Prostate gland (tissue), 2 donors: ENCODE data around the gene IRF7. TPM values are rescaled to one million over a fixed set of nuclear protein-coding genes. Genes with fewer than 3 reads are reported as not detected.

ENCODE experiments used
- DNase-seq: peaks from one replicate; pipeline ENCODE4 v3.0.0-alpha.2; 2019; ENCODE audit warnings: low spot score
- H3K27ac ChIP-seq, 2 donors: fragments of 200-600 bp; sonication (generic); 2 replicates each; pipeline ENCODE4 v1.5.1; 2017 to 2019
- H3K27me3 ChIP-seq: fragments of 200-600 bp; sonication (generic); replicated peaks from 2 replicates; pipeline ENCODE4 v1.5.1; 2019; ENCODE audit not compliant: insufficient read depth
- H3K36me3 ChIP-seq, 2 donors: fragments of 200-600 bp; sonication (generic); 1 replicate in 1 of 2; 2 replicates in 1 of 2; pipeline versions ENCODE4 v1.5.1 to v1.8.1; 2017 to 2019
- H3K4me1 ChIP-seq: fragments of 200-600 bp; sonication (generic); replicated peaks from 2 replicates; pipeline ENCODE4 v1.5.1; 2019
- H3K4me3 ChIP-seq, 2 donors: fragments of 200-600 bp; sonication (generic); 2 replicates each; pipeline ENCODE4 v1.5.1; 2017 to 2019
- H3K9me3 ChIP-seq: fragments of 200-600 bp; sonication (generic); 2 replicates; pipeline ENCODE4 v1.5.1; 2017
- CTCF ChIP-seq, 4 experiments: fragments of 200-600 bp in 2 of 4; fragments of 450-650 bp in 2 of 4; sonication (generic) in 2 of 4; IDR thresholded peaks; 1 replicate in 3 of 4; 2 replicates in 1 of 4; pipeline ENCODE4 v1.5.1; 2016 to 2019; ENCODE audit warnings: antibody characterized with exemption in 4 of 4, mild to moderate bottlenecking in 2 of 4, moderate library complexity in 2 of 4
- POLR2A ChIP-seq: fragments of 450-650 bp; IDR thresholded peaks from one replicate; pipeline ENCODE4 v1.6.1; 2016; ENCODE audit warnings: antibody characterized with exemption, mild to moderate bottlenecking
- POLR2AphosphoS5 ChIP-seq: sonication (generic); formaldehyde crosslinking; IDR thresholded peaks from one replicate; pipeline ENCODE4 v1.6.1; 2017; ENCODE audit warnings: antibody characterized with exemption
- WGBS: methylation state at CpG from one replicate; pipeline ENCODE4 v1.1.5; 2018; 5-methylcytosine and 5-hydroxymethylcytosine counted together
- intact Hi-C: fragments of 100-400 bp; cut with DNase I; formaldehyde crosslinking; loops from one replicate; pipeline ENCODE4 v1.14.2; 2022
- total RNA-seq, 2 donors: library from RNA; depleted of rRNA; stranded (reverse); fragments of >200 nt; gene quantifications; one replicate each; pipeline ENCODE4 v1.1.0, GENCODE V29; 2016

IRF7 gene
- total RNA-seq, 2 donors from 2014 or later, result 34.7 to 39.8 TPM

DNA sequence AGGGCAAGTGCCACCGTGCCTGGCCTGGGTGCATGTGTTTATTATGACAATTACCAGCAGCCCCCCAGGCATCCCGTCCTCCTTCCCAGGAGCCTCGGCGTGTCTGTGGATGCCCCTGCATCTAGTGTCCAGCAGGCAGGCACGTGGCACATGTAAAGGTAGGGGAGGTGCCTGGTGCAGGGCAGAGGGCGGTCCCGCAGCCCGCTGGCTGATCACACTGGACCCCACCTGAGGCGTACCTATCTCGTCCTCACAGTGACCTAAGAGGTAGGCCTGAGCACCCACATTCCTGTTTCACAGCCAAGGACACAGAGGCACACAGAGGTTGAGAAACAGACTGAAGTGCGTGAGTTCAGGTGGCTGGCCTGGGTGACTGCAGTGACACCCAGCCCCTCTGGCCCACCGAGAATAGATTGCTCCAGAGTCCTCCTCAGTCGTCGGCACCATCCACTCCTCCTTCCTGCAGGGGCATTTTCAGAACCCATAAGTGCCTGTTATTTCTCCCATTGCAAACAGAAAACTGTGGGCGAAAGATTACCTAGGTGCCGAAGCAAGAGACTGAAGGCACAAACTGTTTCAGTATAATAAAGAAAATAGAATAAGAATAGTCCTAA, 42.5 kb downstream of the IRF7 start:
- TF ChIP-seq CTCF (IDR thresholded peaks at IDR 0.05), result no peak
- Histone ChIP-seq H3K9me3 (no peaks in the 10 kb centered on the region), H3K27ac (no peak overlapping the region), H3K36me3 (no peaks in the 10 kb centered on the region), H3K27me3 (no peaks in the 10 kb centered on the region), H3K4me3 (no peak overlapping the region), H3K4me1 (peaks cover 21% of the 10 kb centered on the region)
- DNase-seq, result no peak
- WGBS, result 90% methylated on average over 16 of the region's 16 CpGs
- intact Hi-C loops, result no loop called here

DNA sequence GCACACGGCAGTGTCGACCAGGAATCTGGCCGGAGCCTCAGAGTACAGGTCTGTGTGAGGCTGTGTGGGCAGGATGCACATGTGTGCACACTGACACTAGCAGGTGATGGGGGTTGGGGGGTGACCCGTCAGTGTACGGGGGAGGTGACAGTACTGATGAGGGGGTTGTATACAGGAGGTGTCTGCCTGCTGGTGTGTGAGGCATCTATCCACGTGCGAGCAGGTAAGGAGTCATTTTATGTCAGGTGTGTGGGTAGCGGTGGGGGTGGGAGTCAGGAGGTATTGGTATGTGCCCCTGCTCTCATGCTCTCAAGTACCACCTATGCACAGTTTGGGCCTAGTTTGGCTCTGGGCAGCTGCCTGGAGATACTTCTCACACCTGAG, 44.0 kb downstream of the IRF7 start:
- Histone ChIP-seq H3K36me3 (no peaks in the 10 kb centered on the region), H3K27me3 (no peaks in the 10 kb centered on the region), H3K4me3 (no peak overlapping the region), H3K4me1 (peaks cover 9% of the 10 kb centered on the region), H3K9me3 (no peaks in the 10 kb centered on the region), H3K27ac (no peak overlapping the region)
- intact Hi-C loops, result no loop called here
- TF ChIP-seq CTCF (IDR thresholded peaks at IDR 0.05), result no peak
- TF ChIP-seq POLR2AphosphoS5, result no peak
- no peak for TF ChIP-seq POLR2A
- WGBS, result 62% methylated on average over 8 of the region's 8 CpGs
- no peak for DNase-seq

DNA sequence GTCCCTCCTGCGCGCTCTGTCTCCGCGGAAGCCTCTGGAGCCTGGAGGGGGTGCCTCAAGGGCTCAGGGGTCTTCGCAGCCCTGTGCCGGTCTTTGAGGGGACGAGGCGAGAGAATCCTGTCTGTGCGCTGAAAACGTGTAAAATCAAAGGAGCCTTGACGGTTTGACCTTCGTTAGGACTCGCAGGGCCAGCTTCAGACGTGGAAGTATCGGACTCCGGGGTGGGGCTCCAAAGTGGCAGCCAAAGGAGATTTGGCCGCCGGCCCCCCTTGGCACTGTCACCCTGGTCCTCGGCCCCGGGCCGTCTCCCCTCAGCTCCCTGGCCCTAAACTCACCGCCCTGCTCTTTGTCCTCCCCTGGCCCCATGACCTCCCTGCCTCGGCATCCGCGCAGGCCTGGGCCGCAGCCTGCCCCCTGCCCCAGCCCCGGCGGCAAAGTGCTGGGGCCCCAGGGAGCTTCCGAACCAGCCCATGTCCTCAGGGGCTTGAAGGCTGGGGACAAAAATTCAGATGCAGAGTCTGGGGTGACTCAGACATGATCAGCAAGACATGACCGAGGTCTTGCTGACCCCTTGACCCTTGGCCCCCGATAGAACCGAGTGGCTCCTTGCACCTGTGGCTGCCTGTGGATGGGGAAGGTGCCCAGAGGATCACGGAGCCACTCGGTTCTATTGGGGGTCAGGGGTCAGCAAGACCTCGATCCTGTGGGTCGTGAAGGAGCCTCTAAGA, 46.4 kb downstream of the IRF7 start:
- intact Hi-C loops, result no loop called here
- WGBS, result 36% methylated on average over 36 of the region's 36 CpGs

GRCh38 chr11:568306-569157, 47.2 kb downstream of the IRF7 start:
- intact Hi-C loops, result no loop called here
- WGBS, result 2% methylated on average over 42 of the region's 123 CpGs
- DNase-seq, result peak; percentile 92

More for the DNA sequence above, 46.4 kb downstream of the IRF7 start:
- H3K36me3 ChIP-seq, result no peaks in the 10 kb centered on the region
- H3K4me3 ChIP-seq, result peak overlapping the region; percentile 50 to 65
- H3K27me3 ChIP-seq, result no peaks in the 10 kb centered on the region
- TF ChIP-seq CTCF (IDR thresholded peaks at IDR 0.05) (no peak), POLR2A (peak; percentile 4)
- peaks cover 5% of the 10 kb centered on the region for H3K4me1 ChIP-seq
- DNase-seq, result no peak
- H3K27ac ChIP-seq, result peak overlapping the region; percentile 70 to 84
- H3K9me3 ChIP-seq, result no peaks in the 10 kb centered on the region

More at GRCh38 chr11:568306-569157, 47.2 kb downstream of the IRF7 start:
- Histone ChIP-seq H3K4me3 (peak overlapping the region; percentile 50 to 65), H3K27ac (peak overlapping the region; percentile 77 to 84), H3K4me1 (peaks cover 13% of the 10 kb centered on the region), H3K36me3 (no peaks in the 10 kb centered on the region), H3K9me3 (no peaks in the 10 kb centered on the region), H3K27me3 (no peaks in the 10 kb centered on the region)
- peak; percentile 56 for TF ChIP-seq POLR2AphosphoS5
- peak in 1 of 4 experiments; percentile 15 for TF ChIP-seq CTCF (IDR thresholded peaks at IDR 0.05)
- peak; percentile 87 for TF ChIP-seq POLR2A
